HG02943 (cell line): ENCODE measurements around the gene CCDC50.

ENCODE experiments used
- ATAC-seq: cut with Tn5 transposase; IDR thresholded peaks from one replicate; pipeline ENCODE4 v1.9.1; 2021; ENCODE audit warnings: mild to moderate bottlenecking, low read depth, moderate library complexity; ENCODE audit not compliant: unreplicated experiment

Gene CCDC50

GRCh38 chr3:191316876-191317603 is 12.2 kb upstream of the CCDC50 start:
- ATAC-seq: no peak

- no peak for ATAC-seq
Measured at GRCh38 chr3:191320316-191320715, 8.9 kb upstream of the CCDC50 start.

- no peak for ATAC-seq
Measured at GRCh38 chr3:191321019-191321767, 8.0 kb upstream of the CCDC50 start.

- ATAC-seq: no peak
Measured at GRCh38 chr3:191324936-191325335, 4.3 kb upstream of the CCDC50 start.

GRCh38 chr3:191327526-191327925 is 1.7 kb upstream of the CCDC50 start:
- ATAC-seq: no peak

GRCh38 chr3:191328383-191328961 is 722 bp upstream of the CCDC50 start:
- ATAC-seq: no peak

GRCh38 chr3:191329654-191330529 is 698 bp downstream of the CCDC50 start, which contains the start of gene UTS2B:
Gene UTS2B, minus strand, starts transcription at chr3:191330526. Its CDS starts 48,337 bp downstream, at chr3:191282189.
- ATAC-seq: peak; percentile 29

GRCh38 chr3:191330530-191331048 is 1.4 kb downstream of the CCDC50 start:
- ATAC-seq: no peak

GRCh38 chr3:191331388-191331787 is 2.2 kb downstream of the CCDC50 start:
- ATAC-seq: no peak

GRCh38 chr3:191333298-191333880 is 4.2 kb downstream of the CCDC50 start:
- ATAC-seq: no peak

GRCh38 chr3:191334346-191334893 is 5.2 kb downstream of the CCDC50 start:
- ATAC-seq: no peak

GRCh38 chr3:191336833-191337232 is 7.6 kb downstream of the CCDC50 start:
- ATAC-seq: no peak

GRCh38 chr3:191338177-191338488 is 8.9 kb downstream of the CCDC50 start:
- no peak for ATAC-seq

GRCh38 chr3:191339316-191339917 is 10.2 kb downstream of the CCDC50 start:
- ATAC-seq: no peak

GRCh38 chr3:191340351-191340750 is 11.2 kb downstream of the CCDC50 start:
- no peak for ATAC-seq

- ATAC-seq: peak; percentile 51
Measured at GRCh38 chr3:191340966-191341365, 11.8 kb downstream of the CCDC50 start.

- ATAC-seq: no peak
Measured at GRCh38 chr3:191342006-191342405, 12.8 kb downstream of the CCDC50 start.

GRCh38 chr3:191342411-191342810 is 13.2 kb downstream of the CCDC50 start:
- no peak for ATAC-seq

GRCh38 chr3:191343115-191343514 is 13.9 kb downstream of the CCDC50 start:
- ATAC-seq: no peak
